Breast epithelium (tissue), 4 donors: ENCODE data around the gene TPRG1L. TPM values are rescaled to one million over a fixed set of nuclear protein-coding genes. Genes with fewer than 3 reads are reported as not detected.

Experiments
- DNase-seq, 2 donors: peaks; one replicate each; pipeline ENCODE4 v3.0.0-alpha.2; 2019; ENCODE audit warnings: low spot score in 2 of 2
- H3K27ac ChIP-seq, 2 donors: fragments of 200-600 bp; sonication (generic) in 1 of 2; one replicate each; pipeline ENCODE4 v1.5.1; 2016 to 2019; ENCODE audit warnings: mild to moderate bottlenecking in 1 of 2
- H3K27me3 ChIP-seq, 2 donors: fragments of 200-600 bp; sonication (generic) in 1 of 2; one replicate each; pipeline versions ENCODE4 v1.5.1 to v1.6.0; 2017 to 2019; ENCODE audit warnings: control low read depth in 1 of 2, mild to moderate bottlenecking in 1 of 2
- H3K36me3 ChIP-seq: fragments of 200-600 bp; one replicate; pipeline ENCODE4 v1.5.1; 2019
- H3K4me1 ChIP-seq, 2 donors: fragments of 200-600 bp; sonication (generic); one replicate each; pipeline ENCODE4 v1.5.1; 2016 to 2019; ENCODE audit warnings: control low read depth in 1 of 2
- H3K4me3 ChIP-seq, 3 donors: fragments of 200-600 bp; sonication (generic); 1 replicate in 2 of 3; 2 replicates in 1 of 3; pipeline ENCODE4 v1.5.1; 2016 to 2019; ENCODE audit warnings: mild to moderate bottlenecking in 3 of 3, moderate library complexity in 2 of 3
- H3K9me3 ChIP-seq, 2 donors: fragments of 200-600 bp; sonication (generic) in 1 of 2; one replicate each; pipeline ENCODE4 v1.5.1; 2016 to 2019; ENCODE audit warnings: control low read depth in 1 of 2
- POLR2A ChIP-seq: fragments of 450-650 bp; IDR thresholded peaks from one replicate; pipeline ENCODE4 v1.6.1; 2016; ENCODE audit warnings: antibody characterized with exemption, mild to moderate bottlenecking, moderate library complexity
- POLR2AphosphoS5 ChIP-seq, 3 donors: sonication (generic); formaldehyde crosslinking; IDR thresholded peaks; one replicate each; pipeline ENCODE4 v1.6.1; 2017; ENCODE audit warnings: antibody characterized with exemption in 3 of 3
- intact Hi-C: fragments of 100-400 bp; cut with DNase I; formaldehyde crosslinking; loops from one replicate; pipeline ENCODE4 v1.15.1; 2023; ENCODE audit warnings: low total_unique reads
- total RNA-seq, 3 donors: library from RNA; depleted of rRNA; stranded (reverse); fragments of >200 nt; gene quantifications; one replicate each; pipeline ENCODE4 v1.1.0, GENCODE V29; 2016
- TF ChIP-seq, protein P1 (sequence below), 3 donors: fragments of 450-650 bp; IDR thresholded peaks; one replicate each; pipeline ENCODE4 v1.5.1; 2016 to 2017; ENCODE audit warnings: antibody characterized with exemption in 3 of 3, mild to moderate bottlenecking in 3 of 3, moderate library complexity in 3 of 3

The TPRG1L gene
- total RNA-seq, 3 donors from 2014 or later: 32.4 to 56.8 (median 34.5) TPM

DNA sequence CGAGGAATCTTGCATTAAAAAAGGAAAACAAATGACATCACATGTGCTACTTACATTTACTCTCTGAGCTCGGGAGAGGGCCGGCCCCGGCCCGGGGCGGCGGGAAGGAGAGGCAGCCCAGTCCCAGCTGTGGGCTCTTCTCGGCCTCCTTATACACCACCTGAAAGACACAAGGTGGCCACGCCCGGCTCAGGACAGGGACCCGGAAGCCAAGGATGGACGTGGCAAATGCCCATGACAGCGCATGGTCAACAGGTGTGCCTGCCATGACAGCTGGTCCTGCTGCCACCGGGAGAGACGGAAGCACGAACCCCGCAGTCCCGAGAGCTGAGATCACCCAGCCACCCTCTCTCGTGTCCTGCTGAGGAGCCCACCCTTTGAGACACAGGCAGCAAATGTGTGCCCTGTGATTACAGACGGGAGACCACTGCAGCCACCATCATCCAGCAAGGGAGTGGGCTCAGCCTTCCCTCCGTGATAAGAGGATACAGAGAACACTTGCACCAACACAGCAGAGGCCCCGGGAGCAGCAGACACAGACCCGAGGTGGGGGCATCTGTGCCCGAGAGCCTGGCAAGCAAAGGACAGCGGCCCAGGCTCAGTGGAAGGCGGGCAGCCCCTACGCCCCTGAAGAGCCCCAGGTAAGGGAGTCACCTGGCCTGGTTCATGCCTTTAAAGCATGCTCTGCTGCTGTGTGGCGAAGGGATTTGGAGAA, 8.7 kb downstream of the TPRG1L start:
- H3K9me3 ChIP-seq: no peaks in the 10 kb centered on the region
- no peaks in the 10 kb centered on the region for H3K4me1 ChIP-seq
- no peak for DNase-seq
- no peaks in the 10 kb centered on the region for H3K27me3 ChIP-seq
- H3K36me3 ChIP-seq: no peaks in the 10 kb centered on the region
- TF ChIP-seq POLR2AphosphoS5 (IDR thresholded peaks at IDR 0.05): no peak
- no peak for TF ChIP-seq POLR2A
- TF ChIP-seq, protein P1, sequence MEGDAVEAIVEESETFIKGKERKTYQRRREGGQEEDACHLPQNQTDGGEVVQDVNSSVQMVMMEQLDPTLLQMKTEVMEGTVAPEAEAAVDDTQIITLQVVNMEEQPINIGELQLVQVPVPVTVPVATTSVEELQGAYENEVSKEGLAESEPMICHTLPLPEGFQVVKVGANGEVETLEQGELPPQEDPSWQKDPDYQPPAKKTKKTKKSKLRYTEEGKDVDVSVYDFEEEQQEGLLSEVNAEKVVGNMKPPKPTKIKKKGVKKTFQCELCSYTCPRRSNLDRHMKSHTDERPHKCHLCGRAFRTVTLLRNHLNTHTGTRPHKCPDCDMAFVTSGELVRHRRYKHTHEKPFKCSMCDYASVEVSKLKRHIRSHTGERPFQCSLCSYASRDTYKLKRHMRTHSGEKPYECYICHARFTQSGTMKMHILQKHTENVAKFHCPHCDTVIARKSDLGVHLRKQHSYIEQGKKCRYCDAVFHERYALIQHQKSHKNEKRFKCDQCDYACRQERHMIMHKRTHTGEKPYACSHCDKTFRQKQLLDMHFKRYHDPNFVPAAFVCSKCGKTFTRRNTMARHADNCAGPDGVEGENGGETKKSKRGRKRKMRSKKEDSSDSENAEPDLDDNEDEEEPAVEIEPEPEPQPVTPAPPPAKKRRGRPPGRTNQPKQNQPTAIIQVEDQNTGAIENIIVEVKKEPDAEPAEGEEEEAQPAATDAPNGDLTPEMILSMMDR (IDR thresholded peaks at IDR 0.05): no peak
- H3K27ac ChIP-seq: no peak overlapping the region
- no peak overlapping the region for H3K4me3 ChIP-seq
- intact Hi-C loops: no loop called here

DNA sequence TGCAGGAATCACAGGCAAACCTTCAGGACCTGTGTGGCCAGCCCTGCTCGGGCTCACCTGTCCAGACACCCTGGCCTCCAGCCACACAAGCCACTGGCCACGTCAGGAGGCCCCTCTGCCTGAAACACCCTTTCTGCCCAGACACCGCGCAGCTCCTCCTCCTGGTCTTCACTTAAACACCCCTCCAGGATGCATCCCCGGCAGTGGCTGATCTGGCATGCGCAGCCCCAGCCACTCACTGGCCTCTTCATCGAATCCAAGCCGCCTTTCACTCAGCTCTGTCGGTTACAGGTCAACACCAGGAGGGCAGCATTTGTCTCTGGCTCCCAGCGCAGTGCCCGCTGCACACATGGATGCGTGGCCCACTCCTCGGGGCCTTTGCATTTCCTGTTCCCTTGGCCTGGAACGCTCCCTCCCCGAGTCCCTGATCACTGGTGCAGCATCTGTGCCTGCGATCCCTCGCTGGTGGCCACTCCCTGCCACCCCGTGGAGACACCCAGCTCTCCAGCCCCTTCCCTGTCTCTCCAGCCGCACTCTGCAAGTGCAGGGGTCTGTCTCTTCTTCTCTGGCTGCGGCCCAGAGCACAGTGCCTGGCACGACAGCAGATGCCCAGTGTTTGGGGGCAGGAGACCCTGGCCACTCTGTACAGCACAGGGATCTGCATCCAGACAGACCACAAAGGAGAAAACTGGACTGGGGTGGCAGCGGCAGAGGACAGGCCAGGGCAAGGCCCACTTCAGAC, 9.4 kb downstream of the TPRG1L start:
- H3K27me3 ChIP-seq: no peaks in the 10 kb centered on the region
- H3K9me3 ChIP-seq: no peaks in the 10 kb centered on the region
- no peaks in the 10 kb centered on the region for H3K36me3 ChIP-seq
- DNase-seq: no peak
- H3K4me1 ChIP-seq: no peaks in the 10 kb centered on the region
- H3K4me3 ChIP-seq: no peak overlapping the region
- H3K27ac ChIP-seq: no peak overlapping the region
- intact Hi-C loops: no loop called here
- TF ChIP-seq, protein P1 (IDR thresholded peaks at IDR 0.05): no peak
- TF ChIP-seq POLR2AphosphoS5 (IDR thresholded peaks at IDR 0.05): no peak
- no peak for TF ChIP-seq POLR2A

DNA sequence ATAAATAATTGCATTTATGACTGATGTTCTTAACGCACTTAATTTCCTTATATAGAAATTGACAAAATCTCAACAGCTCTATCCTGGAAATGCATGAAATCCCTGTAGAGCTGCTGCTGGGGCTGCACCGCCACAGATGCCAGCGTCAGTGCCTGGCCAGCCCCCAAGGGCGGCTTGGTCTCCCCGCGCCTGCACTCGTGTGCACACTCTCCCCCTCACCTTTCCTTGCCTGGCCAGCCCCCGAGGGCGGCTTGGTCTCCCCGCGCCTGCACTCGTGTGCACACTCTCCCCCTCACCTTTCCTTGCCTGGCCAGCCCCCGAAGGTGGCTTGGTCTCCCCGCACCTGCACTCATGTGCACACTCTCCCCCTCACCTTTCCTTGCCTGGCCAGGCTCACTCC, 11.3 kb downstream of the TPRG1L start:
- H3K36me3 ChIP-seq: no peaks in the 10 kb centered on the region
- no peak overlapping the region for H3K27ac ChIP-seq
- intact Hi-C loops: no loop called here
- H3K4me1 ChIP-seq: no peaks in the 10 kb centered on the region
- H3K27me3 ChIP-seq: no peaks in the 10 kb centered on the region
- no peak for DNase-seq
- TF ChIP-seq POLR2AphosphoS5 (IDR thresholded peaks at IDR 0.05) (no peak), POLR2A (no peak)
- TF ChIP-seq, protein P1 (IDR thresholded peaks at IDR 0.05): no peak
- H3K4me3 ChIP-seq: no peak overlapping the region
- no peaks in the 10 kb centered on the region for H3K9me3 ChIP-seq

DNA sequence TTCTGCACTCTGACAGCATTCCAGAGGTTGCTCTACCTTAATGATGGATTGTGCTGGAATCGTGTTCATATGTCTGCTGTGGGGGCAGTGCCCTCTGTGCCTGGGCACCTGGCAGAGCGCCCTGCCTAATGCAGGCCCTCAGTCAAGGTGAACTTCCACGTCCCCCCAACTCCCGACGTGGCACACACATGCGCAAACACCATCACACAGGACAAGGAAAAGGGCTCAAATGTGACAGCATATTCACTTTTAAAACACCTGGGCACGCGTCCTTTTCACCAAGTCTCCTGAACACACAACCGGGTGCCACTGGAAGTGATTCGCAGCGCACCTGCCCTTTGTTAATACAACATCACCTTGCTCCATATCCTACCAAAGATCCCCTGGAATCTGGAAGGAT, 11.7 kb downstream of the TPRG1L start:
- intact Hi-C loops: no loop called here

More for the DNA sequence above, 11.7 kb downstream of the TPRG1L start:
- Histone ChIP-seq H3K27ac (no peak overlapping the region), H3K4me1 (no peaks in the 10 kb centered on the region), H3K4me3 (no peak overlapping the region), H3K27me3 (no peaks in the 10 kb centered on the region), H3K36me3 (no peaks in the 10 kb centered on the region), H3K9me3 (no peaks in the 10 kb centered on the region)
- peak in 1 of 2 donors; percentile 43 for DNase-seq
- TF ChIP-seq, protein P1 (IDR thresholded peaks at IDR 0.05): no peak
- TF ChIP-seq POLR2AphosphoS5 (IDR thresholded peaks at IDR 0.05): no peak
- TF ChIP-seq POLR2A: no peak
